ENCODE results near the gene LMOD1.

DNA sequence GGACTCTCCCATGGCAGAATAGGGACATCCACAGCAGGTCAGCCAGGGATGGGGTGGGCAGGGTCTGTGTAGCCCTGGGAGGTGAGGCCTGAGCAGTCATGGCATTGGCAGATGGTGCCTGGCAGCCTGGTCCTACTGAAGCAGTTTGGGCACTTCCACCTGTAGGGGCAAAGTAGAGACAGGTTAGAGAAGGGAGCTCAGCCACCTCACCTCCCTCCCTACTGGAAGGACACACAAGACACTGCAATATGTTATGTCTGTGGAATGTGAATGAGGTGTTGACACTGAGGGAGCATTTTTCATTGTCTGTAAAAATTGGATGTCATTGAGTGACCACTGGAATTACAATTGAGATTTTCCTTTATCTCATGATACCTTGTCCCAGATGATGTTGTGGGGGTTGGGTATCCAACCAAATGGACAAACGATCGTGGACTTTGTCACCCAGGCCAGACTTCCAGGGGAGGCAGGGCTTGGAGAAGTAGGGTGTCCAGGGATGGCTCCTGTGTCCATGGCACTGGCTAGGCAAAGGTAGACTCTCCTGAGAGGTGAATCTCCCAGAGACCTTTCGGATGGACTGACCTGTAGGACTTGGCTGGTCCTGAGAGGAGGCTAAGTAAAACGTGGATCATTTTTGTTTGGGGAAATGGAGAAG, 48.0 kb downstream of the LMOD1 start:
- TF ChIP-seq POLR2A (IDR thresholded peaks at IDR 0.05), result no peak
- TF ChIP-seq, protein P1, sequence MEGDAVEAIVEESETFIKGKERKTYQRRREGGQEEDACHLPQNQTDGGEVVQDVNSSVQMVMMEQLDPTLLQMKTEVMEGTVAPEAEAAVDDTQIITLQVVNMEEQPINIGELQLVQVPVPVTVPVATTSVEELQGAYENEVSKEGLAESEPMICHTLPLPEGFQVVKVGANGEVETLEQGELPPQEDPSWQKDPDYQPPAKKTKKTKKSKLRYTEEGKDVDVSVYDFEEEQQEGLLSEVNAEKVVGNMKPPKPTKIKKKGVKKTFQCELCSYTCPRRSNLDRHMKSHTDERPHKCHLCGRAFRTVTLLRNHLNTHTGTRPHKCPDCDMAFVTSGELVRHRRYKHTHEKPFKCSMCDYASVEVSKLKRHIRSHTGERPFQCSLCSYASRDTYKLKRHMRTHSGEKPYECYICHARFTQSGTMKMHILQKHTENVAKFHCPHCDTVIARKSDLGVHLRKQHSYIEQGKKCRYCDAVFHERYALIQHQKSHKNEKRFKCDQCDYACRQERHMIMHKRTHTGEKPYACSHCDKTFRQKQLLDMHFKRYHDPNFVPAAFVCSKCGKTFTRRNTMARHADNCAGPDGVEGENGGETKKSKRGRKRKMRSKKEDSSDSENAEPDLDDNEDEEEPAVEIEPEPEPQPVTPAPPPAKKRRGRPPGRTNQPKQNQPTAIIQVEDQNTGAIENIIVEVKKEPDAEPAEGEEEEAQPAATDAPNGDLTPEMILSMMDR (IDR thresholded peaks at IDR 0.05), result no peak

Data from heart left ventricle (tissue), 13 donors.